NCI-H2029 treated with DMSO at 0.1 percent for 48 hours (cell line): ENCODE measurements around the gene TUBA1C.
A peak's percentile ranks its signal among the peaks of the same experiment; 100 is the strongest.
"Not testable (repeated sequence)": the region's sequence is repeated elsewhere in the genome, so short reads cannot be mapped to it uniquely, and the experiment has no call there.

Experiments
- DNase-seq: peaks from one replicate; lab custom pipeline; 2025; lab: John Stamatoyannopoulos, UW

Gene TUBA1C

DNA sequence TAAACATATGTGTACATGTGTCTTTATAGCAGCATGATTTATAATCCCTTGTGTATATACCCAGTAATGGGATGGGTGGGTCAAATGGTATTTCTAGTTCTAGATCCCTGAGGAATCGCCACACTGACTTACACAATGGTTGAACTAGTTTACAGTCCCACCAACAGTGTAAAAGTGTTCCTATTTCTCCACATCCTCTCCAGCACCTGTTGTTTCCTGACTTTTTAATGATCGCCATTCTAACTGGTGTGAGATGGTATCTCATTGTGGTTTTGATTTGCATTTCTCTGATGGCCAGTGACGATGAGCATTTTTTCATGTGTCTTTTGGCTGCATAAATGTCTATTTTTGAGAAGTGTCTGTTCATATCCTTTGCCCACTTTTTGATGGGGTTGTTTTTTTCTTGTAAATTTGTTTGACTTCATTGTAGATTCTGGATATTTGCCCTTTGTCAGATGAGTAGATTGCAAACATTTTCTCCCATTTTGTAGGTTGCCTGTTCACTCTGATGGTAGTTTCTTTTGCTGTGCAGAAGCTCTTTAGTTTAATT lies 45.6 kb downstream of the TUBA1C start:
- not testable (repeated sequence) for DNase-seq

GRCh38 chr12:49314811-49315210 lies 49.9 kb downstream of the TUBA1C start:
- DNase-seq = no peak

DNA sequence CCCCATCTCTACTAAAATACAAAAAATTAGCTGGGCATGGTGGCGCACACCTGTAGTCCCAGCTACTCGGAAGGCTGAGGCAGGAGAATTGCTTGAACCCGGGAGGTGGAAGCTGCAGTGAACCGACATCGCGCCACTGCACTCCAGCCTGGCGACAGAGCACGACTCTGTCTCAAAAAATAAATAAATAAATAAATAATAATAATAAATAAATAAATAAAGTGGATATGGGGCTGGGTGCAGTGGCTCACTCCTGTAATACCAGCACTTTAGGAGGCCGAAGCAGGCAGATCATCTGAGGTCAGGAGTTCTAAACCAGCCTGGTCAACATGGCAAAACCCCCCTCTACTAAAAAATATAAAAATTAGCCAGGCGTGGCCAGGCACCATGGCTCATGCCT lies 52.2 kb downstream of the TUBA1C start:
- not testable (repeated sequence) for DNase-seq

- DNase-seq = not testable (repeated sequence)
These were observed 55.7 kb downstream of the TUBA1C start for GRCh38 chr12:49320411-49321103.

DNA sequence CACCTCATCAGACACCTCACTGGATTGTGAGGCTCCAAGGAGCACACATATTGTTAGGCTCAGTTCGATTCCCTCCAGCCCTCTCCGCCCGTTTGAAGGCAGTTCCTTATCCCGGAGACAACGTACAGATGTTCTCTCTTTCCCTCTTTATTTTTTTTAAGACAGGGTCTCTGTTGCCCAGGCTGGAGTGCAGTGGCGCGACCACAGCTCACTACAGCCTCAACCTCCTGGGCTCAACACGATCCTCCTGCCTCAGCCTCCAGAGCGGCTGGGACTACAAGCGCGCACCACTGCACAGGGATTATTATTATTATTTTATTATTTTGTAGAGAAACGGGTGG lies 57.5 kb downstream of the TUBA1C start:
- DNase-seq = no peak

DNA sequence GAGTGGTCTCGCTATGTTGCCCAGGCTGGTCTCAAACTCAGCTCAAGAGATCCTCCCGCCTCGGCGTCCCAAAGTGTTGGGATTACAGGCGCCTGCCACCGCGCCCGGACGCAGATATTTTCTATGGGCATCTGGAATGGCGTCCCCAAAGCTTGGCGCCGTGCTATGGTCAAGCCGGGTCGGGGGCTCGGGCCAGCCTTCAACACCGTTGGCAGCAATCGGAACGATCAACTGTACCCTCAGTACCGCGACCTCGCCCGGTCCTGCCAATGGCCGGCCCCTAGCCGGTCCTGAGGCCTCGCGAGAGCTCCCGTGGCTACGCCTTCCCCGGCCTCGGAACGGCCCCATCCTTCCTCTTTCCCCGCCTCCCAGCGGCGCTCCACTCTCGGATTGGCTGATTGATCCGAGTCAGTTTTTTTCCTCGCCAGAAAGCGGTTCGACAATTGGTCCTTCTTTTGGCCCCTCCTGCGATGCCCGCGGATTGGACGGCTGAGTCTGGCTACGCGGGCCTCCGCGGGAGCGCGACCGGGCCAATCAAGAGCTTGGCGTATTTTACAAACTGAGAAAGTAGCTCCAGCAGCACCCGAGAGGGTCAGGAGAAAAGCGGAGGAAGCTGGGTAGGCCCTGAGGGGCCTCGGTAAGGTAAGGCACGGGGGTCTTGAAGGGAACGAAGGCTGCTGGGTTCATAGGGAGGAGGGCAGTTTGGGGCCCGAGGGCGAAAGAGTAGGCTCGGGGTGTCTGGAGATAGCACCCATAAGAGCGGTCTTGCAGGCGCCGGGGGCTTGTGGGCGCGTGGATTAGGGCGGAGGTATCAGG lies 58.0 kb downstream of the TUBA1C start, which contains the start of gene TROAP:
TROAP (plus strand) TSS at position 548 of the 816 bp plus-strand sequence. CDS start 354 bp downstream, outside the sequence.
- peak; percentile 95 for DNase-seq

- DNase-seq = no peak
These were observed 58.7 kb downstream of the TUBA1C start for GRCh38 chr12:49323524-49324097.
